H1 (cell line): ENCODE results near the gene BRIX1. TPM values are rescaled to one million over a fixed set of nuclear protein-coding genes. Genes with fewer than 3 reads are reported as not detected.

Experiments
- CTCF ChIA-PET: fragments of 300-600 bp; sonication (Branson Sonifier 250); formaldehyde crosslinking; loops from one replicate; lab custom pipeline; 2021; ENCODE audit not compliant: partially characterized antibody; lab: Charles Lee
- POLR2A ChIA-PET: fragments of 300-600 bp; sonication (Branson Sonifier 250); formaldehyde crosslinking; loops from one replicate; lab custom pipeline; 2021; ENCODE audit warnings: inconsistent platforms; ENCODE audit not compliant: partially characterized antibody; lab: Charles Lee
- DNase-seq, 2 experiments: peaks; one replicate each; pipeline versions ENCODE4 v3.0.0 to v3.0.0-alpha.2; 2010 to 2022; ENCODE audit warnings: low spot score in 2 of 2, low read depth in 1 of 2, mixed read lengths in 1 of 2
- FAIRE-seq: peaks from 2 replicates; lab custom pipeline; 2011; peaks lifted over from hg19 to GRCh38; lab: Jason Lieb, UNC
- H2AFZ ChIP-seq: 2 replicates; pipeline ENCODE4 v1.8.1; 2012; ENCODE audit warnings: low read length, inconsistent platforms
- H2AK5ac ChIP-seq: 2 replicates; pipeline ENCODE4 v1.6.1; 2013; ENCODE audit warnings: low read depth, low read length
- H2BK120ac ChIP-seq: replicated peaks from 2 replicates; pipeline ENCODE3; 2013; ENCODE audit warnings: low read depth, low read length, inconsistent platforms
- H2BK12ac ChIP-seq: 2 replicates; pipeline ENCODE4 v1.6.1; 2013; ENCODE audit warnings: low read depth, low read length
- H2BK15ac ChIP-seq: 2 replicates; pipeline ENCODE4 v1.6.1; 2013; ENCODE audit warnings: low read length
- H2BK20ac ChIP-seq: 2 replicates; pipeline ENCODE4 v1.6.1; 2013; ENCODE audit warnings: low read length
- H2BK5ac ChIP-seq: 2 replicates; pipeline ENCODE4 v1.6.1; 2013; ENCODE audit warnings: low read depth, low read length
- H3K14ac ChIP-seq: 2 replicates; pipeline ENCODE4 v1.6.1; 2013; ENCODE audit warnings: inconsistent platforms; ENCODE audit not compliant: insufficient read length
- H3K18ac ChIP-seq: 2 replicates; pipeline ENCODE4 v1.6.1; 2013; ENCODE audit warnings: low read length; ENCODE audit errors: extremely low read depth
- H3K23ac ChIP-seq: 2 replicates; pipeline ENCODE4 v1.6.1; 2013; ENCODE audit warnings: inconsistent platforms; ENCODE audit not compliant: insufficient read length
- H3K23me2 ChIP-seq: 2 replicates; pipeline ENCODE4 v1.6.1; 2013; ENCODE audit warnings: low read depth, low read length
- H3K27ac ChIP-seq: 2 replicates; pipeline ENCODE4 v1.6.1; 2011; ENCODE audit warnings: low read depth, low read length, inconsistent platforms
- H3K27me3 ChIP-seq, 4 experiments: replicated peaks in 1 of 4; 1 replicate in 1 of 4; 2 replicates in 3 of 4; pipeline versions ENCODE4 v1.6.1 to v1.8.1; 2011 to 2013; ENCODE audit warnings: low read length in 3 of 4, mild to moderate bottlenecking in 3 of 4, inconsistent platforms in 2 of 4, mixed read lengths in 2 of 4, moderate library complexity in 1 of 4; ENCODE audit not compliant: control insufficient read depth in 3 of 4, insufficient read depth in 3 of 4; ENCODE audit errors: extremely low read depth in 1 of 4
- H3K36me3 ChIP-seq, 4 experiments: 2 replicates each; pipeline versions ENCODE4 v1.6.1 to v1.8.1; 2011 to 2013; ENCODE audit warnings: mild to moderate bottlenecking in 4 of 4, low read length in 3 of 4, moderate library complexity in 2 of 4, control low read depth in 1 of 4, inconsistent platforms in 1 of 4; ENCODE audit not compliant: insufficient read depth in 4 of 4, control insufficient read depth in 2 of 4
- H3K4ac ChIP-seq: replicated peaks from 2 replicates; pipeline ENCODE3; 2013; ENCODE audit warnings: low read length, low read depth, mixed read lengths, inconsistent platforms; ENCODE audit not compliant: insufficient read length
- H3K4me1 ChIP-seq, 4 experiments: replicated peaks in 1 of 4; 1 replicate in 1 of 4; 2 replicates in 3 of 4; pipeline versions ENCODE4 v1.6.1 to v1.8.1; 2011 to 2013; ENCODE audit warnings: low read length in 3 of 4, inconsistent platforms in 2 of 4, mixed read lengths in 1 of 4; ENCODE audit not compliant: insufficient read depth in 4 of 4, control insufficient read depth in 3 of 4
- H3K4me2 ChIP-seq, 2 experiments: 2 replicates each; pipeline versions ENCODE4 v1.6.1 to v1.8.1; 2011 to 2013; ENCODE audit warnings: low read depth in 2 of 2, low read length in 2 of 2, control low read depth in 1 of 2, inconsistent platforms in 1 of 2, mild to moderate bottlenecking in 1 of 2; ENCODE audit not compliant: insufficient read depth in 1 of 2
- H3K4me3 ChIP-seq, 4 experiments: fragments of 200-600, 300-600 bp in 1 of 4; sonication (generic), shearing (Covaris generic), sonication (Bioruptor Twin) in 1 of 4; 2 replicates each; pipeline versions ENCODE4 v1.5.1 to v1.8.1; 2011 to 2016; ENCODE audit warnings: low read length in 4 of 4, low read depth in 3 of 4, control low read depth in 2 of 4, inconsistent platforms in 2 of 4, mild to moderate bottlenecking in 2 of 4, mixed read lengths in 1 of 4, moderate library complexity in 1 of 4; ENCODE audit not compliant: insufficient read depth in 2 of 4; ENCODE audit errors: extremely low read depth in 1 of 4
- H3K56ac ChIP-seq: replicated peaks from 2 replicates; pipeline ENCODE3; 2013; ENCODE audit warnings: low read depth, mild to moderate bottlenecking, mixed read lengths, low read length, inconsistent platforms; ENCODE audit not compliant: insufficient read length
- H3K79me1 ChIP-seq: 2 replicates; pipeline ENCODE4 v1.6.1; 2013; ENCODE audit warnings: low read depth, low read length, control low read depth
- H3K79me2 ChIP-seq, 2 experiments: 2 replicates each; pipeline versions ENCODE4 v1.6.1 to v1.8.1; 2012 to 2013; ENCODE audit warnings: low read length in 2 of 2, mild to moderate bottlenecking in 2 of 2, inconsistent platforms in 1 of 2; ENCODE audit not compliant: insufficient read depth in 2 of 2, control insufficient read depth in 1 of 2
- H3K9ac ChIP-seq, 4 experiments: replicated peaks in 1 of 4; 1 replicate in 1 of 4; 2 replicates in 3 of 4; pipeline versions ENCODE4 v1.6.1 to v1.8.1; 2011 to 2013; ENCODE audit warnings: low read depth in 3 of 4, low read length in 3 of 4, control low read depth in 2 of 4, mild to moderate bottlenecking in 2 of 4, moderate library complexity in 2 of 4, inconsistent platforms in 1 of 4; ENCODE audit errors: extremely low read depth in 1 of 4
- H3K9me3 ChIP-seq, 2 experiments: 2 replicates each; pipeline versions ENCODE4 v1.6.1 to v1.8.1; 2012 to 2013; ENCODE audit warnings: mild to moderate bottlenecking in 2 of 2, moderate library complexity in 2 of 2, control low read depth in 1 of 2, inconsistent platforms in 1 of 2, low read depth in 1 of 2, low read length in 1 of 2, mixed read lengths in 1 of 2; ENCODE audit not compliant: insufficient read depth in 2 of 2
- H4K20me1 ChIP-seq, 2 experiments: replicated peaks in 1 of 2; 2 replicates each; pipeline versions ENCODE3 to v1.8.1; 2011 to 2013; ENCODE audit warnings: inconsistent platforms in 2 of 2, low read length in 2 of 2, mild to moderate bottlenecking in 1 of 2; ENCODE audit not compliant: insufficient read depth in 2 of 2, control insufficient read depth in 1 of 2
- H4K5ac ChIP-seq: 2 replicates; pipeline ENCODE4 v1.6.1; 2013; ENCODE audit warnings: low read length, low read depth, mixed read lengths, inconsistent platforms; ENCODE audit not compliant: insufficient read length
- H4K8ac ChIP-seq: 2 replicates; pipeline ENCODE4 v1.8.0; 2013; ENCODE audit warnings: mild to moderate bottlenecking, moderate library complexity, low read length, inconsistent platforms; ENCODE audit not compliant: insufficient read depth; ENCODE audit errors: extremely low read depth
- H4K91ac ChIP-seq: replicated peaks from 2 replicates; pipeline ENCODE3; 2013; ENCODE audit warnings: low read length, mixed read lengths, inconsistent platforms; ENCODE audit not compliant: insufficient read length
- CREB1 ChIP-seq: IDR thresholded peaks from 2 replicates; pipeline ENCODE4 v1.6.1; 2012; ENCODE audit warnings: inconsistent platforms
- EP300 ChIP-seq, 2 experiments: IDR thresholded peaks; 1 replicate in 1 of 2; 2 replicates in 1 of 2; pipeline ENCODE4 v1.6.1; 2011 to 2012; ENCODE audit warnings: low read depth in 2 of 2, low read length in 2 of 2, mild to moderate bottlenecking in 2 of 2, borderline replicate concordance in 1 of 2, inconsistent platforms in 1 of 2, moderate library complexity in 1 of 2
- MAFK ChIP-seq: IDR thresholded peaks from 2 replicates; pipeline ENCODE4 v1.6.1; 2012; ENCODE audit warnings: low read depth, mild to moderate bottlenecking, improper control_type of control experiment, low read length
- NANOG ChIP-seq: IDR thresholded peaks from 2 replicates; pipeline ENCODE4 v1.6.1; 2011; ENCODE audit warnings: low read length, low read depth, mild to moderate bottlenecking, inconsistent platforms; ENCODE audit not compliant: insufficient read depth, poor library complexity, severe bottlenecking
- TEAD4 ChIP-seq: IDR thresholded peaks from 2 replicates; pipeline ENCODE4 v1.6.1; 2012; ENCODE audit warnings: low read depth, low read length, inconsistent platforms, mixed read lengths
- WGBS, 2 experiments: shearing (Covaris generic) in 1 of 2; methylation state at CpG; one replicate each; pipeline versions ENCODE4 v1.1.6 to v1.1.7; 2013 to 2015; ENCODE audit warnings: low lambda C conversion rate in 2 of 2, mixed read lengths in 2 of 2, inconsistent platforms in 1 of 2, low coverage in 1 of 2, missing lambda C conversion rate in 1 of 2; ENCODE audit not compliant: insufficient replicate concordance in 2 of 2, insufficient coverage in 1 of 2, insufficient read length in 1 of 2; ENCODE audit errors: extremely low coverage in 1 of 2, missing lambda C conversion rate in 1 of 2; 5-methylcytosine and 5-hydroxymethylcytosine counted together
- polyA plus RNA-seq, 7 experiments: library from polyadenylated mRNA; depleted of rRNA in 3 of 7; stranded (reverse) in 5 of 7; unstranded in 2 of 7; fragments of >200 nt in 5 of 7; fragments of 200-250 nt in 2 of 7; gene quantifications; 1 replicate in 5 of 7; 2 replicates in 1 of 7; 4 replicates in 1 of 7; pipeline versions ENCODE4 v1.2.1 to v1.2.3, GENCODE V29; 2011 to 2013; ENCODE audit warnings: missing spikeins in 2 of 7, mixed read lengths in 2 of 7
- total RNA-seq: library from RNA; stranded (reverse); fragmentation: NEBNext Ultra II Directional; extraction: Animal tissue kit (Norgen Biotek cat#: 25700); gene quantifications from 2 replicates; pipeline ENCODE4 v1.2.1, GENCODE V29; 2021
- TF ChIP-seq, protein P1 (sequence below): IDR thresholded peaks from 2 replicates; pipeline ENCODE4 v1.6.1; 2012; ENCODE audit warnings: inconsistent platforms

Gene BRIX1
- total and polyA plus RNA-seq, 2 of the 8 experiments (the other 6 are each of a cell fraction or from before 2014, with no cell fraction given): 26.9 to 71.7 TPM

DNA sequence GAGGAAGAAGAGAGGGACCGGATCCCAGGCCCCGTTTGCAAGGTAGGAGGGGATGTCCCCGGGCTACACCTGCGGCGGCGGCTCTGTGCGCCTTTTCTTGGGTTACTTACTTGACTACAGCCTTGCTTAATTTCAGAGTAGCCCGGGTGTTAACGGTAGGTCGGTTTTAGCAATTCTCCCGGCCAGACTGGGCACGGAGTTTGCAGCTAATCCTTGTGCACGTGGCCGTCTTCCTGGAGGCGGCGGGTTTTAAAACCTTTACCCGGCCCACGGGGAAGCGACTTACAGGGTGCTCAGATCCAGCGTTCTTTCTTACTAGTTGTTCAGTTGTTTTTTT is 313 bp downstream of the BRIX1 start:
- Histone ChIP-seq H4K5ac (peak overlapping the region; percentile 80), H3K4ac (no peak overlapping the region), H3K4me3 (peak overlapping the region; percentile 86 to 100 (median 96)), H3K9me3 (no peaks in the 10 kb centered on the region), H2BK12ac (no peak overlapping the region; the same call in 1 of the 2 replicates), H3K14ac (no peak overlapping the region), H3K36me3 (peaks cover 9 to 46% (median 26%) of the 10 kb centered on the region in 4 experiments), H2BK20ac (no peak overlapping the region), H2AFZ (no peak overlapping the region), H4K91ac (peak overlapping the region; percentile 97), H2BK5ac (peak overlapping the region; percentile 94; the same call in 1 of the 2 replicates), H2BK15ac (no peak overlapping the region), H3K56ac (peak overlapping the region; percentile 70), H3K4me2 (peak overlapping the region; percentile 80 to 84), H3K27ac (peak overlapping the region; percentile 95), H3K23ac (no peak overlapping the region), H3K18ac (peak overlapping the region; percentile 92; the same call in 1 of the 2 replicates), H2AK5ac (no peak overlapping the region), H3K9ac (peak overlapping the region; percentile 90 to 99 (median 98)), H2BK120ac (no peak overlapping the region), H3K79me2 (peaks cover 26 to 73% of the 10 kb centered on the region in 2 experiments), H3K79me1 (no peaks in the 10 kb centered on the region), H4K20me1 (peaks cover 1 to 6% of the 10 kb centered on the region in 2 experiments), H3K23me2 (peaks cover 10% of the 10 kb centered on the region; the same call in 1 of the 2 replicates), H4K8ac (peak overlapping the region; percentile 99; the same call in 1 of the 2 replicates), H3K27me3 (no peaks in the 10 kb centered on the region), H3K4me1 (peaks cover 0 to 3% (median under 1%) of the 10 kb centered on the region in 4 experiments; a peak in 1 of 7 replicates)
- no peak for FAIRE-seq
- ChIA-PET POLR2A (interaction anchor here (1.0 to 5.1 kb wide), 15 partner anchors 9 to 439 kb away, joined by 3 to 52 read pairs (median 5); partner anchors contain the start of genes DNAJC21, RAI14 and TTC23L), CTCF (interaction anchor here (2.3 to 3.9 kb wide), 3 partner anchors 11 to 441 kb away, joined by 8 to 24 read pairs (median 9); no protein-coding TSS in a partner anchor)
- DNase-seq: no peak
- WGBS, 2 experiments: 1% methylated on average over 19 of the region's 20 CpGs; no CpG with 5 or more reads in 1 of the 2 experiments
- TF ChIP-seq CREB1: no peak
- TF ChIP-seq TEAD4: no peak
- TF ChIP-seq EP300 (IDR thresholded peaks at IDR 0.05; ENCODE audit: borderline replicate concordance in 1 of 2, low read depth in 2 of 2, low read length in 2 of 2): no peak
- no peak for TF ChIP-seq NANOG
- TF ChIP-seq MAFK: no peak
- TF ChIP-seq, protein P1, sequence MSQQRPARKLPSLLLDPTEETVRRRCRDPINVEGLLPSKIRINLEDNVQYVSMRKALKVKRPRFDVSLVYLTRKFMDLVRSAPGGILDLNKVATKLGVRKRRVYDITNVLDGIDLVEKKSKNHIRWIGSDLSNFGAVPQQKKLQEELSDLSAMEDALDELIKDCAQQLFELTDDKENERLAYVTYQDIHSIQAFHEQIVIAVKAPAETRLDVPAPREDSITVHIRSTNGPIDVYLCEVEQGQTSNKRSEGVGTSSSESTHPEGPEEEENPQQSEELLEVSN: no peak
